HTERT RPE-1 (cell line): ENCODE results near the gene RNF31.
"Not testable (repeated sequence)": the region's sequence is repeated elsewhere in the genome, so short reads cannot be mapped to it uniquely, and the experiment has no call there.

Source experiments
- in situ Hi-C: fragments of 300-500 bp; cut with MboI; formaldehyde crosslinking; loops from 4 replicates; pipeline ENCODE4 v1.14.3; 2020; ENCODE audit warnings: low sequenced_read_pairs

The RNF31 gene

DNA sequence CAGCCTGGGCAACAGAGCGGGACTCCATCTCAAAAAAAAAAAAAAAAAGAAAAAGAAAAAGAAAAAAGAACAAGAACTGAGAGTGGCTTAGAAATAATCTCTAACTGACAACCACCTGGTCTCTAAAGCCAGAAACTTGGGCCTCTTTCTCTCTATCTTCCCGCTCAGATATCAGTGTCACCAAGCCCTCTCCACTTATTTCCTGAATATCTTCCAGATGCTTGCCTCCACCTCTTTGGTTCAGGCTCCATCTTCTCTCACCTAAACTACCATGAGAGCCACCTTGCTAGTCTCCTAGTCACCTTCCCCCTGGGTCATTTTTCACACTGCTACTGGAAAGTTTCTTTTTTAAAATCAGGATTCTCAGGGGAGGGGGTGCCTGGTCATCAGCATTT lies 49.8 kb downstream of the RNF31 start:
- in situ Hi-C loops = no loop called here

GRCh38 chr14:24198814-24199524 lies 51.7 kb downstream of the RNF31 start:
- in situ Hi-C loops = no loop called here

- in situ Hi-C loops = not testable (repeated sequence)
Observed at GRCh38 chr14:24202538-24202937, 55.2 kb downstream of the RNF31 start.

DNA sequence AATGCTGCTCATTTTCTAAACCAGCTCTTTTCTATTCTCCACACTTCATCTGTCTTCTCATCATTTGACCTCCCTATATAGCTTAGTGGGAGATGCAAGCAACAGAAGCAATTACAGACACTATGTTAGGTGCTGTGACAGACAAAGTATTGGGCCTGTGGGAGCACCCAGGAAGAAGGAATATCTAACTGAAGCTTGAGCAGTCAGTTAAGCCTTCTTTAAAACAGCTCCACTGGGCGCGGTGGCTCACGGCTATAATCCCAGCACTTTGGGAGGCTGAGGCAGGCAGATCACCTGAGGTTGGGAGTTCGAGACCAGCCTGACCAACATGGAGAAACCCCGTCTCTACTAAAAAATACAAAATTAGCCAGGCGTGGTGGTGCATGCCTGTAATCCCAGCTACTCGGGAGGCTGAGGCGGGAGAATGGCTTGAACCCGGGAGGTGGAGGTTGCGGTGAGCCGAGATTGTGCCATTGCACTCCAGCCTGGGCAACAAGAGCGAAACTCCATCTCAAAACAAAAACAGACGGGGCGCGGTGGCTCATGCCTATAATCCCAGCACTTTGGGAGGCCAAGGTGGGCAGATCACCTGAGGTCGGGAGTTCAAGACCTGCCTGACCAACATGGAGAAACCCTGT lies 56.1 kb downstream of the RNF31 start:
- in situ Hi-C loops = not testable (repeated sequence)

- in situ Hi-C loops = no loop called here
Observed at GRCh38 chr14:24204163-24205146, 57.2 kb downstream of the RNF31 start.

- in situ Hi-C loops = no loop called here
Observed at GRCh38 chr14:24206260-24207103, 59.2 kb downstream of the RNF31 start.

DNA sequence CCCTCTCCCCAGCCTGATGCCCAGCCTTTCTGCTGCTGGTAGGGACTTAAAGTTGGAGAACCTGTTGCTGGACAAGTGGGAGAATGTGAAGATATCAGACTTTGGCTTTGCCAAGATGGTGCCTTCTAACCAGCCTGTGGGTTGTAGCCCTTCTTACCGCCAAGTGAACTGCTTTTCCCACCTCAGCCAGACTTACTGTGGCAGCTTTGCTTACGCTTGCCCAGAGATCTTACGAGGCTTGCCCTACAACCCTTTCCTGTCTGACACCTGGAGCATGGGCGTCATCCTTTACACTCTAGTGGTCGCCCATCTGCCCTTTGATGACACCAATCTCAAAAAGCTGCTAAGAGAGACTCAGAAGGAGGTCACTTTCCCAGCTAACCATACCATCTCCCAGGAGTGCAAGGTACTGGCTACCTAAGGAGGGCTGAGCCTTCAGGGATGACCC lies 59.8 kb downstream of the RNF31 start:
- in situ Hi-C loops = no loop called here

GRCh38 chr14:24207625-24208024 lies 60.3 kb downstream of the RNF31 start:
- in situ Hi-C loops = no loop called here
